HepG2 (cell line): ENCODE measurements around the gene SERPINA3. TPM values are rescaled to one million over a fixed set of nuclear protein-coding genes. Genes with fewer than 3 reads are reported as not detected.
A peak's percentile ranks its signal among the peaks of the same experiment; 100 is the strongest.

ENCODE experiments used
- AKNA ChIP-seq: sonication (generic); formaldehyde crosslinking; IDR thresholded peaks from 2 replicates; pipeline ENCODE4 v1.4.0; 2020; ENCODE audit warnings: missing genetic modification reagents, borderline replicate concordance
- ASH2L ChIP-seq: fragments of 300-600, 200-600 bp; sonication (generic); IDR thresholded peaks from 2 replicates; pipeline ENCODE4 v1.7.0; 2017; ENCODE audit warnings: low read depth, mild to moderate bottlenecking, moderate library complexity, mixed read lengths, low read length; ENCODE audit not compliant: insufficient read length
- IKZF4 ChIP-seq: sonication (generic); formaldehyde crosslinking; IDR thresholded peaks from 2 replicates; pipeline ENCODE4 v1.5.1; 2020; ENCODE audit warnings: borderline replicate concordance, mild to moderate bottlenecking, low read depth, missing genetic modification reagents; ENCODE audit errors: not compliant biosample characterization
- KDM2A ChIP-seq: sonication (generic); formaldehyde crosslinking; IDR thresholded peaks from 2 replicates; pipeline ENCODE4 v1.4.0; 2020; ENCODE audit warnings: low read depth, missing genetic modification reagents, borderline replicate concordance
- MAFG ChIP-seq: sonication (generic); formaldehyde crosslinking; IDR thresholded peaks from 2 replicates; pipeline ENCODE4 v1.5.1; 2020; ENCODE audit warnings: mild to moderate bottlenecking, missing genetic modification reagents
- MTA1 ChIP-seq: sonication (generic); formaldehyde crosslinking; IDR thresholded peaks from 2 replicates; pipeline ENCODE4 v1.4.0; 2020; ENCODE audit warnings: missing genetic modification reagents, mild to moderate bottlenecking, borderline replicate concordance
- NFE2 ChIP-seq: sonication (generic); formaldehyde crosslinking; IDR thresholded peaks from 2 replicates; pipeline ENCODE4 v1.4.0; 2020; ENCODE audit warnings: missing genetic modification reagents
- NFE2L1 ChIP-seq: sonication (generic); formaldehyde crosslinking; IDR thresholded peaks from 2 replicates; pipeline ENCODE4 v1.4.0; 2020; ENCODE audit warnings: missing genetic modification reagents, mild to moderate bottlenecking, borderline replicate concordance
- NONO ChIP-seq, 2 experiments: fragments of 450-650 bp in 1 of 2; sonication (generic) in 1 of 2; formaldehyde crosslinking in 1 of 2; IDR thresholded peaks in 1 of 2; conservative IDR thresholded peaks in 1 of 2; 2 replicates each; pipeline versions ENCODE4 v1.6.1 to v1.8.0; 2017 to 2022; ENCODE audit warnings: mild to moderate bottlenecking in 1 of 2, missing genetic modification reagents in 1 of 2, moderate library complexity in 1 of 2
- PHF21A ChIP-seq: sonication (generic); formaldehyde crosslinking; IDR thresholded peaks from 2 replicates; pipeline ENCODE4 v1.5.0; 2020; ENCODE audit warnings: mild to moderate bottlenecking, missing genetic modification reagents
- POGZ ChIP-seq: sonication (generic); formaldehyde crosslinking; IDR thresholded peaks from 2 replicates; pipeline ENCODE4 v1.4.0; 2020; ENCODE audit warnings: mild to moderate bottlenecking, missing genetic modification reagents
- ZNF138 ChIP-seq: sonication (generic); formaldehyde crosslinking; IDR thresholded peaks from 2 replicates; pipeline ENCODE4 v1.5.0; 2020; ENCODE audit warnings: mild to moderate bottlenecking, low read depth, missing genetic modification reagents
- ZNF333 ChIP-seq: sonication (generic); formaldehyde crosslinking; IDR thresholded peaks from 2 replicates; pipeline ENCODE4 v1.4.0; 2020; ENCODE audit warnings: mild to moderate bottlenecking, missing genetic modification reagents, borderline replicate concordance
- ZNF574 ChIP-seq: sonication (generic); formaldehyde crosslinking; IDR thresholded peaks from 2 replicates; pipeline ENCODE4 v1.4.0; 2020; ENCODE audit warnings: missing genetic modification reagents
- ZNF772 ChIP-seq: sonication (generic); formaldehyde crosslinking; IDR thresholded peaks from 2 replicates; pipeline ENCODE4 v1.5.0; 2020; ENCODE audit warnings: mild to moderate bottlenecking, missing genetic modification reagents
- polyA plus RNA-seq, 8 experiments: library from polyadenylated mRNA; depleted of rRNA in 3 of 8; stranded (reverse) in 7 of 8; unstranded in 1 of 8; fragments of >200 nt; fragmentation: Illumina TruSeq in 4 of 8; extraction: Trizol in 4 of 8; gene quantifications; 2 replicates each; pipeline versions ENCODE4 v1.2.1 to v1.2.3, GENCODE V29; 2011 to 2016; ENCODE audit warnings: low read depth in 4 of 8, missing spikeins in 1 of 8, mixed read lengths in 1 of 8; ENCODE audit not compliant: insufficient read depth in 1 of 8
- total RNA-seq, 5 experiments: library from RNA; depleted of rRNA; stranded (reverse); fragments of >200 nt; fragmentation: Illumina TruSeq; extraction: Trizol; gene quantifications; 2 replicates each; pipeline ENCODE4 v1.2.3, GENCODE V29; 2016; ENCODE audit warnings: low read depth in 1 of 5
- TF ChIP-seq, protein P1 (sequence below): sonication (generic); formaldehyde crosslinking; IDR thresholded peaks from 2 replicates; pipeline ENCODE4 v1.8.1; 2022; ENCODE audit warnings: low read depth, mild to moderate bottlenecking, missing genetic modification reagents
- TF ChIP-seq, protein P2 (sequence below), 2 experiments: fragments of 450-650 bp in 1 of 2; sonication (generic) in 1 of 2; formaldehyde crosslinking; IDR thresholded peaks; 2 replicates each; pipeline versions ENCODE4 v1.5.0 to v1.8.0; 2020 to 2022; ENCODE audit warnings: mild to moderate bottlenecking in 1 of 2, missing genetic modification reagents in 1 of 2

The SERPINA3 gene
- total and polyA plus RNA-seq, 2 of the 13 experiments (the other 11 are each of a cell fraction or from before 2014, with no cell fraction given) = 825 to 2,200 TPM

GRCh38 chr14:94601884-94602391 lies 10.3 kb upstream of the SERPINA3 start (continued):
- TF ChIP-seq ZNF574 (CRISPR knock-in tag) = no peak
- peak; percentile 83; the same call in 1 of the 2 replicates for TF ChIP-seq MAFG (CRISPR knock-in tag)
- TF ChIP-seq AKNA = no peak
- TF ChIP-seq NONO (IDR thresholded peaks at IDR 0.05) = no peak
- TF ChIP-seq NONO (CRISPR knock-in tag; conservative IDR thresholded peaks at IDR 0.05) = 0 out of 2 replicates have a peak, but pooled peaks have one; percentile 22
- 0 out of 2 replicates have a peak, but pooled peaks have one; percentile 13 for TF ChIP-seq KDM2A (CRISPR knock-in tag)
- peak; percentile 87; the same call in 1 of the 2 replicates for TF ChIP-seq NFE2L1 (CRISPR knock-in tag)
- no peak for TF ChIP-seq ZNF333 (CRISPR knock-in tag)
- 0 out of 2 replicates have a peak, but pooled peaks have one; percentile 8 for TF ChIP-seq PHF21A
- TF ChIP-seq NFE2 (CRISPR knock-in tag) = peak; percentile 82
- TF ChIP-seq MTA1 (CRISPR knock-in tag) = no peak
- 0 out of 2 replicates have a peak, but pooled peaks have one; percentile 6 for TF ChIP-seq POGZ
- TF ChIP-seq ZNF772 = no peak
- TF ChIP-seq, protein P1, sequence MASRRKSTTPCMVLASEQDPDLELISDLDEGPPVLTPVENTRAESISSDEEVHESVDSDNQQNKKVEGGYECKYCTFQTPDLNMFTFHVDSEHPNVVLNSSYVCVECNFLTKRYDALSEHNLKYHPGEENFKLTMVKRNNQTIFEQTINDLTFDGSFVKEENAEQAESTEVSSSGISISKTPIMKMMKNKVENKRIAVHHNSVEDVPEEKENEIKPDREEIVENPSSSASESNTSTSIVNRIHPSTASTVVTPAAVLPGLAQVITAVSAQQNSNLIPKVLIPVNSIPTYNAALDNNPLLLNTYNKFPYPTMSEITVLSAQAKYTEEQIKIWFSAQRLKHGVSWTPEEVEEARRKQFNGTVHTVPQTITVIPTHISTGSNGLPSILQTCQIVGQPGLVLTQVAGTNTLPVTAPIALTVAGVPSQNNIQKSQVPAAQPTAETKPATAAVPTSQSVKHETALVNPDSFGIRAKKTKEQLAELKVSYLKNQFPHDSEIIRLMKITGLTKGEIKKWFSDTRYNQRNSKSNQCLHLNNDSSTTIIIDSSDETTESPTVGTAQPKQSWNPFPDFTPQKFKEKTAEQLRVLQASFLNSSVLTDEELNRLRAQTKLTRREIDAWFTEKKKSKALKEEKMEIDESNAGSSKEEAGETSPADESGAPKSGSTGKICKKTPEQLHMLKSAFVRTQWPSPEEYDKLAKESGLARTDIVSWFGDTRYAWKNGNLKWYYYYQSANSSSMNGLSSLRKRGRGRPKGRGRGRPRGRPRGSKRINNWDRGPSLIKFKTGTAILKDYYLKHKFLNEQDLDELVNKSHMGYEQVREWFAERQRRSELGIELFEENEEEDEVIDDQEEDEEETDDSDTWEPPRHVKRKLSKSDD (CRISPR knock-in tag) = no peak
- peak; percentile 44 for TF ChIP-seq ASH2L
- no peak for TF ChIP-seq ZNF138 (CRISPR knock-in tag)
- TF ChIP-seq, protein P2, sequence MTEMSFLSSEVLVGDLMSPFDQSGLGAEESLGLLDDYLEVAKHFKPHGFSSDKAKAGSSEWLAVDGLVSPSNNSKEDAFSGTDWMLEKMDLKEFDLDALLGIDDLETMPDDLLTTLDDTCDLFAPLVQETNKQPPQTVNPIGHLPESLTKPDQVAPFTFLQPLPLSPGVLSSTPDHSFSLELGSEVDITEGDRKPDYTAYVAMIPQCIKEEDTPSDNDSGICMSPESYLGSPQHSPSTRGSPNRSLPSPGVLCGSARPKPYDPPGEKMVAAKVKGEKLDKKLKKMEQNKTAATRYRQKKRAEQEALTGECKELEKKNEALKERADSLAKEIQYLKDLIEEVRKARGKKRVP (CRISPR knock-in tag; IDR thresholded peaks at IDR 0.05) = no peak
- no peak for TF ChIP-seq IKZF4
